T-cell (primary cell): Measurements from ENCODE around the gene SLC9A5. TPM values are rescaled to one million over a fixed set of nuclear protein-coding genes. Genes with fewer than 3 reads are reported as not detected.

Experiments
- ATAC-seq, 4 experiments: fragments of 200-7000 bp in 3 of 4; fragments of 150-1000 bp in 1 of 4; cut with Tn5 transposase; replicated peaks in 1 of 4; 1 replicate in 3 of 4; 2 replicates in 1 of 4; pipeline ENCODE4 v1.10.0; 2021; ENCODE audit warnings: moderate library complexity in 3 of 4, mild to moderate bottlenecking in 2 of 4, moderate number of reproducible peaks in 1 of 4
- CTCF ChIA-PET, 2 donors: fragments of 300-600 bp; sonication (Branson Sonifier 250); formaldehyde crosslinking; loops; one replicate each; lab custom pipeline; 2022; ENCODE audit warnings: antibody characterized with exemption in 2 of 2; lab: Charles Lee
- POLR2A ChIA-PET, 2 donors: fragments of 300-600 bp; sonication (Branson Sonifier 250); formaldehyde crosslinking; loops; one replicate each; lab custom pipeline; 2022; ENCODE audit warnings: antibody characterized with exemption in 2 of 2; lab: Charles Lee
- DNase-seq, 35 experiments: peaks; one replicate each; pipeline versions ENCODE4 v3.0.0 to v3.0.0-alpha.2; 2013 to 2023
- H3K27ac ChIP-seq: one replicate; pipeline ENCODE4 v1.5.1; 2013; ENCODE audit warnings: low read length
- H3K27me3 ChIP-seq, 2 experiments: replicated peaks in 1 of 2; 1 replicate in 1 of 2; 2 replicates in 1 of 2; pipeline versions ENCODE4 v1.6.1 to v1.7.0; 2013; ENCODE audit warnings: low read length in 1 of 2, mixed read lengths in 1 of 2; ENCODE audit not compliant: control insufficient read depth in 2 of 2, insufficient read depth in 2 of 2; ENCODE audit errors: extremely low read depth in 1 of 2
- H3K36me3 ChIP-seq, 2 donors: 1 replicate in 1 of 2; 2 replicates in 1 of 2; pipeline versions ENCODE4 v1.6.1 to v1.7.0; 2013; ENCODE audit warnings: low read length in 1 of 2; ENCODE audit not compliant: control insufficient read depth in 2 of 2, insufficient read depth in 1 of 2; ENCODE audit errors: extremely low read depth in 1 of 2
- H3K4me1 ChIP-seq, 2 experiments: 1 replicate in 1 of 2; 2 replicates in 1 of 2; pipeline versions ENCODE4 v1.6.1 to v1.7.0; 2013; ENCODE audit warnings: low read length in 2 of 2, mixed read lengths in 1 of 2; ENCODE audit not compliant: insufficient read depth in 2 of 2, control insufficient read depth in 1 of 2; ENCODE audit errors: extremely low read depth in 1 of 2
- H3K4me3 ChIP-seq, 2 donors: 1 replicate in 1 of 2; 2 replicates in 1 of 2; pipeline versions ENCODE4 v1.5.1 to v1.7.0; 2013; ENCODE audit warnings: mild to moderate bottlenecking in 2 of 2, low read length in 1 of 2, moderate library complexity in 1 of 2; ENCODE audit not compliant: control insufficient read depth in 1 of 2; ENCODE audit errors: extremely low read depth in 1 of 2
- H3K9me3 ChIP-seq: 2 replicates; pipeline ENCODE4 v1.7.0; 2013
- H3K27ac Mint-ChIP-seq, 2 donors: one replicate each; pipeline ENCODE4 v1.8.0; 2020 to 2021; ENCODE audit warnings: mild to moderate bottlenecking in 2 of 2, mixed read lengths in 2 of 2
- H3K27me3 Mint-ChIP-seq, 2 donors: one replicate each; pipeline ENCODE4 v1.8.0; 2021 to 2022; ENCODE audit warnings: mixed read lengths in 2 of 2
- H3K36me3 Mint-ChIP-seq: one replicate; pipeline ENCODE4 v1.8.0; 2021; ENCODE audit warnings: mixed read lengths
- H3K4me1 Mint-ChIP-seq, 3 donors: one replicate each; pipeline ENCODE4 v1.8.0; 2020 to 2022; ENCODE audit warnings: mixed read lengths in 3 of 3, mild to moderate bottlenecking in 1 of 3
- H3K4me3 Mint-ChIP-seq, 3 donors: one replicate each; pipeline ENCODE4 v1.8.0; 2020 to 2022; ENCODE audit warnings: mild to moderate bottlenecking in 3 of 3, mixed read lengths in 3 of 3, moderate library complexity in 3 of 3
- H3K9me3 Mint-ChIP-seq, 3 donors: one replicate each; pipeline ENCODE4 v1.8.0; 2020 to 2022; ENCODE audit warnings: mixed read lengths in 3 of 3
- WGBS: methylation state at CpG from one replicate; pipeline ENCODE4 v1.1.5; 2013; ENCODE audit warnings: missing lambda C conversion rate; ENCODE audit not compliant: insufficient coverage; 5-methylcytosine and 5-hydroxymethylcytosine counted together
- total RNA-seq, 35 experiments: library from RNA in 6 of 35; stranded (reverse) in 6 of 35; fragments of 120-200 nt in 1 of 35; gene quantifications; one replicate each; pipeline versions ENCODE4 v1.2.1 to v1.2.4 and lab custom pipeline; 2013 to 2026

Gene SLC9A5
- total RNA-seq, 5 donors from 2014 or later (not counting 1 experiment from before 2014, with no cell fraction given): 1.4 to 2.3 (median 2.2) TPM

DNA sequence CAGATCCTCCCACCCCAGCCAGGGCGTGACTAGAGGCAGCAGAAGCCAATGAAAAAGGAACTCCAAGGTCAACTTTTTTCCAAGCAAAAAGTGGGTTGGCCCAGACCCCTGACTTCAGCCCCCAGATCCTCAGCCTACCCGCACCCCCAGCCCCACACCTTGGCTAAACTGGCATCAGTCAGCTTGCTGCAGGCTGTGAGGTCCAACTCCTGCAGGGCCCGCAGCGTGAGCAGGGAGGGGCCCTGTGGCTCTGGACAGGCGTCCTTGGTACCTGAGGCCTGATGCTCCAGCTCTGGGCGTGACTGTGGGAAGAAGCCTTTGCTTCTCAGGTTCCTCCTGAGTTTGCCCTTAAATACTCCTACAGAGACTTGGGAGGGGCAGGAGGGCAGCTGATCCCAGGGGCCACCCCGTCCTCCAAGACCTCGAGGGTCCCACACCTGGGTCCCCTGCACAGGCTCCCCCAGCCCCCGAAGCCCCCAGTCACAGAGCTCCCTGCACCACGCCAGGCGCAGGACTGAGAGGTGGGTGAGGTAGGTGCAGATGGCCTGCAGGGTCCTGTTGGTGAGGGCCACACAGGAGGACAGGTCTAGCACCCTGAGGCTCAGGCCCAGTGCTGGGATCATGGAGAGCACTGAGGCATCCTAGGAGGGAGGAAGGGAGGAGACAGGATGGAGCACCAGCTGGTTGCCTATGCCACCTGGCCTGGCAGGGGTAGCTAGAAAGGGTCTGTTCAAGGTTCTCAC lies 40.5 kb upstream of the SLC9A5 start:
- H3K4me1 Mint-ChIP-seq: peaks cover 0 to 8% (median 0%) of the 10 kb centered on the region in 3 donors
- H3K27me3 Mint-ChIP-seq: no peaks in the 10 kb centered on the region
- ChIA-PET CTCF (interaction anchor here in 1 of 2 donors (0.6 kb wide), 1 partner anchor 568 kb away, joined by 6 read pairs; no protein-coding TSS in a partner anchor), POLR2A (no interaction called here)
- H3K9me3 Mint-ChIP-seq: no peaks in the 10 kb centered on the region
- no peak overlapping the region for H3K4me3 ChIP-seq
- H3K27me3 ChIP-seq: no peaks in the 10 kb centered on the region
- H3K9me3 ChIP-seq: no peaks in the 10 kb centered on the region
- peaks cover 8% of the 10 kb centered on the region for H3K36me3 Mint-ChIP-seq
- ATAC-seq: no peak
- no peak for DNase-seq
- peaks cover 2 to 21% of the 10 kb centered on the region in 2 donors for H3K36me3 ChIP-seq
- WGBS: 91% methylated on average over 10 of the region's 11 CpGs
- no peaks in the 10 kb centered on the region for H3K4me1 ChIP-seq
- no peak overlapping the region for H3K27ac Mint-ChIP-seq
- no peak overlapping the region for H3K4me3 Mint-ChIP-seq
- H3K27ac ChIP-seq: no peak overlapping the region

DNA sequence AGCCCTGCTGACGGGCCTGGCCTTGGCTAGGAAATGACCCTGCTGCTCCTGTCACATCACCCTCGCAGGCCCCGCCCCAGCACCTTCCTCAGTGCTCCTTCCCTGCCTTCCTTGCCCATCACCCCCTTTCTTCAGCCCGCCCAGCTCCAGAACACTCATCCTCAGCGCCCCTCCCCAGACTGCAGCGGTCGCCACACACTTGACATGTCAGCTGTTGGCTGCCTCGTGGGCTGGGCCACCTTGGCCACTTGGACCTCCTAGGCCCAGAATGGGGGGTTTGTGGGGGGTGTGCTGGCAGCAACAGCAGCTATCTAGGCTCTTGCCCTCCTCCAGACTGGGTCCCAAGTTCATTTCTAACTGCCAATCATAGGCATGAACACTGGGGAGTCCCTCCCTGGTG lies 39.2 kb upstream of the SLC9A5 start:
- POLR2A ChIA-PET: no interaction called here
- Histone ChIP-seq H3K27ac (no peak overlapping the region), H3K4me1 (no peaks in the 10 kb centered on the region), H3K9me3 (no peaks in the 10 kb centered on the region), H3K36me3 (peaks cover 0 to 13% of the 10 kb centered on the region in 2 donors), H3K4me3 (no peak overlapping the region), H3K27me3 (no peaks in the 10 kb centered on the region)
- 97% methylated on average over 3 of the region's 8 CpGs for WGBS
- H3K27ac Mint-ChIP-seq: no peak overlapping the region
- H3K9me3 Mint-ChIP-seq: no peaks in the 10 kb centered on the region
- no peak for DNase-seq
- no peaks in the 10 kb centered on the region for H3K27me3 Mint-ChIP-seq
- ATAC-seq: no peak
- peaks cover 0 to 8% (median 0%) of the 10 kb centered on the region in 3 donors for H3K4me1 Mint-ChIP-seq
- H3K4me3 Mint-ChIP-seq: no peak overlapping the region
- peaks cover 8% of the 10 kb centered on the region for H3K36me3 Mint-ChIP-seq
- CTCF ChIA-PET: no interaction called here

DNA sequence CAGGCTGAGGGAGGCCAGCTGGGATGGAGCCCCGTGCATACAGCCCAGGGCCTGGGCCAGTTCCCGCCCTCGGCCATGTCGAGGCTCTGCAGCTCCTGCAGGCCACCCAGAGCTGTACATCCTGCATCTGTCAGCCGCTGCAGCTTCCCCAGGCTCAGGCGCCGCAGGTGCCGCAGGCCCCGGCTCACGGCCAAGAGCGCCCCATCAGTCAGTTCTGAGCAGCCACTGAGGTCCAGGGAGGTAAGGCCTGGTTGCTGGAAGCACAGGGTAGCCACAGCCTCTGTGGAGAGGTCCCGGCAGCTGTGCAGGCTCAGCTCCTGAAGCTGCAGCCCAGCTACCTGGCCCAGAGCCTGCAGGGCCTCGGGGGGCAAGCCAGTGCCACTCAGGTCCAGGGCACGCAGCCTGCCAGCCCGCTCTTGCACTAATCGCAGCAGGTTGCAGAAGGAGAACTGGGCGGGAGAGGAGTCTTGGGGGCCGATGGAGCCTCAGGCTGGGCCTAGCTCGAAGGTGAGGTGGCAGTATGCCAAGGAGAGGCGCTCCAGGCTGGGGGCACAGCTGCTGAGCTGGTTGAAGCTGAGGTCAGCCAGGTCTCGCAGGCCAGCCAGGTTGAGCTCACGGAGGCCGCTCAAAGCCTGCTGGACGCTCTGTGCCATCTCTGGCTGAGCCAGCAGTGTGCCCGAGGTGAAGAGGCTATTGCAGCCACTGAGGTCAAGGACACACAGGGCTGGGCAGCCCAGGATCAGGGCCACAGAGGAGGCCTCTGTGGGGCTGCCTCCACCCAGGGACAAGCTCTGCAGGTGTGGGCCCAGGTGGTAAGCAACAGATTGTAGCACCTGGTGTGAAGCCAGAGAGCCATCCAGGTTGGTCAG lies 38.5 kb upstream of the SLC9A5 start:
- Histone ChIP-seq H3K4me3 (no peak overlapping the region), H3K9me3 (no peaks in the 10 kb centered on the region), H3K4me1 (no peaks in the 10 kb centered on the region), H3K27ac (no peak overlapping the region), H3K27me3 (no peaks in the 10 kb centered on the region), H3K36me3 (peaks cover 0 to 13% of the 10 kb centered on the region in 2 donors)
- 88% methylated on average over 25 of the region's 25 CpGs for WGBS
- ATAC-seq (no peak), DNase-seq (no peak)
- ChIA-PET POLR2A (no interaction called here), CTCF (no interaction called here)
- Mint-ChIP-seq H3K36me3 (peaks cover 8% of the 10 kb centered on the region), H3K4me1 (peaks cover 0 to 8% (median 0%) of the 10 kb centered on the region in 3 donors), H3K27ac (no peak overlapping the region), H3K27me3 (no peaks in the 10 kb centered on the region), H3K4me3 (no peak overlapping the region), H3K9me3 (no peaks in the 10 kb centered on the region)

DNA sequence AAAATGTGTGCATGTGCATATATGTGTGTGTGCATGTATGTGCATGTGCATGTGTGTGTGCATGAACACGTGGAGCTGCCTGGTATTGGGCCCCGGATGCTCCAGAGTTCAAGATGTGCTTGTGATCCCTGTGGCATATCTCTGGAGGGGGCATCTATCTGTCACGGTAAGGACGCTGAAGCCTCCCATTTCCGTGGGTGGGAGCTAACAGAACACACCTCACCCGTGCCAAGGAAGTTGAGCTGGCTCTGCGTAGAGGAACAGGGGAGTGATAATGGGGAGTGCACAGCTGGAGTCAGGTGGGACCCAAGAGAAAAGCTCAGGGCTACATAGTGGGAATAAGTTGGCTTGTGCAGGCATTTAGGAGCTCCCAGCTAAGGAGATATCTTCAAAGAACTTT lies 37.1 kb upstream of the SLC9A5 start:
- H3K4me1 ChIP-seq: no peaks in the 10 kb centered on the region
- H3K27me3 ChIP-seq: no peaks in the 10 kb centered on the region
- H3K27ac Mint-ChIP-seq: no peak overlapping the region
- H3K36me3 ChIP-seq: peaks cover 0 to 13% of the 10 kb centered on the region in 2 donors
- no peak overlapping the region for H3K4me3 ChIP-seq
- WGBS: 84% methylated on average over 4 of the region's 7 CpGs
- ATAC-seq (no peak), DNase-seq (no peak)
- H3K4me3 Mint-ChIP-seq: no peak overlapping the region
- H3K27ac ChIP-seq: no peak overlapping the region
- ChIA-PET CTCF (no interaction called here), POLR2A (no interaction called here)
- H3K9me3 Mint-ChIP-seq: no peaks in the 10 kb centered on the region
- H3K9me3 ChIP-seq: no peaks in the 10 kb centered on the region
- H3K4me1 Mint-ChIP-seq: peaks cover 0 to 4% (median 0%) of the 10 kb centered on the region in 3 donors
- peaks cover 13% of the 10 kb centered on the region for H3K36me3 Mint-ChIP-seq
- no peaks in the 10 kb centered on the region for H3K27me3 Mint-ChIP-seq

DNA sequence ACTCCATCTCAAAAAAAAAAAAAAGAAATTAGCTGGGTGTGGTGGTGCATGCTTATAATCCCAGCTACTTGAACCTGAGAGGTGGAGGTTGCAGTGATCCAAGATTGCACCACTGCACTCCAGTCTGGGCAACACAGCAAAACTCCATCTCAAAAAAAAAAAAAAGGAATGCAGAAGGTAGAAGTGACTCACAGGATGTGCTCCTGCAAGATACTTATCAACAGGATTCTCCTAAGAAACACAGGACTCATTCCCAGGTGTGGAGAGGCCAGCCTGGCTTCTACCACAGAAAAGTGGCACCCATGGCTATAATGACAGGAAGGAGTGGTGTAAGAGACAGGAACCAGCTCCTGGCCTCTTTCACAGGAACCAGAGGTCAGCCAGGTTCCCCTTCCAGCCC lies 36.0 kb upstream of the SLC9A5 start:
- Histone ChIP-seq H3K27ac (no peak overlapping the region), H3K4me1 (no peaks in the 10 kb centered on the region), H3K9me3 (no peaks in the 10 kb centered on the region), H3K4me3 (no peak overlapping the region), H3K27me3 (no peaks in the 10 kb centered on the region), H3K36me3 (peaks cover 0 to 13% of the 10 kb centered on the region in 2 donors)
- H3K4me1 Mint-ChIP-seq: peaks cover 0 to 9% (median 0%) of the 10 kb centered on the region in 3 donors
- ChIA-PET CTCF (no interaction called here), POLR2A (no interaction called here)
- DNase-seq (no peak), ATAC-seq (no peak)
- H3K27ac Mint-ChIP-seq: no peak overlapping the region
- H3K27me3 Mint-ChIP-seq: no peaks in the 10 kb centered on the region
- H3K36me3 Mint-ChIP-seq: peaks cover 21% of the 10 kb centered on the region
- H3K4me3 Mint-ChIP-seq: no peak overlapping the region
- no peaks in the 10 kb centered on the region for H3K9me3 Mint-ChIP-seq

DNA sequence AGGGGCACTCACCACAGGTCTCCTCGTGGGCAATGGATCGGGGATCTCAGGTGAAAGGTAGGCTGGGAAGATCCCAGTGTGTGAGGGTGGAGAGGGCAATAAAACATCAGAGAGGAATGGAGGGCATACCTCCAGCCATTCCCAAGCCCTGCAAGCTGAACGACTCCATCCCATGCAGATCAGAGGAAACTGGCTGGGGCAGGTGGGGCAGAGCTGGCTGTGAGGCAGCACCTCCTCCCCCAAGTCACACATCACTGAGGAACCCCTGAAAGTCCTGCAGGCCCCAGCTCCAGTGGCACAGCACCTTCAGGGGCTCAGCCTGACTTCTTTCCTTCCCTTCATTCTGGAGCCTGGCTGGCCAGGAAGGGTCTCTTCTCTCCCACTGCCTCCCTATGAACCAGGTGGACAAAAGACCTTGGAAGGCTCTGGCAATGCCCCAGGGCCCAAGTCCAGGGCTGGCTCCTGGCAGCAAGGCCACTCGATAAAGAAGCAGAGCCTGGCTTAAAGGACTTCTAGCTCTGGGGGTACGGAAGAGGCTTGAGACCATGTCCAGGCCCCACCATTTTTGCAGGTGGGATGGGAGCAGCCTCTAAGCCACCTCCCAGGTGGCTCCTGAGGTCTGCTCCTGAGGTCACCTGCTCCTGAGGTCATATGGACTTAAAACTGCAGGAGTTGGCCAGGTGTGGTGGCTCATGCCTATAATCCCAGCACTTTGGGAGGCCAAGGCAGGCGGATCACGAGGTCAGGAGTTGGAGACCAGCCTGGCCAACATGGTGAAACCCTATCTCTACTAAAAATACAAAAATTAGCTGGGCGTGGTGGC lies 35.4 kb upstream of the SLC9A5 start:
- Histone ChIP-seq H3K9me3 (no peaks in the 10 kb centered on the region), H3K36me3 (peaks cover 0 to 13% of the 10 kb centered on the region in 2 donors), H3K27me3 (no peaks in the 10 kb centered on the region), H3K27ac (no peak overlapping the region), H3K4me1 (no peaks in the 10 kb centered on the region), H3K4me3 (no peak overlapping the region)
- ATAC-seq (no peak), DNase-seq (no peak)
- peaks cover 22% of the 10 kb centered on the region for H3K36me3 Mint-ChIP-seq
- POLR2A ChIA-PET: no interaction called here
- H3K4me3 Mint-ChIP-seq: no peak overlapping the region
- no peaks in the 10 kb centered on the region for H3K9me3 Mint-ChIP-seq
- no peak overlapping the region for H3K27ac Mint-ChIP-seq
- H3K4me1 Mint-ChIP-seq: peaks cover 0 to 9% (median 0%) of the 10 kb centered on the region in 3 donors
- WGBS: 74% methylated on average over 5 of the region's 8 CpGs
- CTCF ChIA-PET: no interaction called here
- H3K27me3 Mint-ChIP-seq: no peaks in the 10 kb centered on the region
